ENCODE measurements around the gene PFKFB3.

DNA sequence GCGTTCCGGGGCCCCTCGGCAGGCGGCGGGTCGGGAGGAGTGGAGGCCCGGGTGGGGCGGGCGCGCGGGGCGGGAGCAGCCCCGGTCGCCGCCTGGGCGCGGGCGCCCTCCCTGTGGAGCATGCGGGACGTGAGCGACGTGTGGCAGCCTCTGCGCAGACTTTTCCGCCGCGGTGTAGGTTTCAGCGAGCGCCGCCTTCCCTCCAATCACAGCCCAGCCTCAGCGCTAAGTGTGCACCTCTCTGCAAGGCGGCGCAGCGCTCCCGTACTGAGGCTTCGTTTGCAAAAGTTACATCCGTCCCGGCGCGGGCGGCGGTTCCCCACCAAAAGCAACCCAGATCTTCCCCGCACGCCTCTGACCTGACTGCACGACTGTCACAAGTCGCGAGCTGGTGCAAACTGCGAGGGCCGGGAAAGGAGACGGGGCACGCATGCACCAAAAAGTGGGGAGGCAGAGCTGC is 1.2 kb upstream of the PFKFB3 start:
- TF ChIP-seq, protein P1, sequence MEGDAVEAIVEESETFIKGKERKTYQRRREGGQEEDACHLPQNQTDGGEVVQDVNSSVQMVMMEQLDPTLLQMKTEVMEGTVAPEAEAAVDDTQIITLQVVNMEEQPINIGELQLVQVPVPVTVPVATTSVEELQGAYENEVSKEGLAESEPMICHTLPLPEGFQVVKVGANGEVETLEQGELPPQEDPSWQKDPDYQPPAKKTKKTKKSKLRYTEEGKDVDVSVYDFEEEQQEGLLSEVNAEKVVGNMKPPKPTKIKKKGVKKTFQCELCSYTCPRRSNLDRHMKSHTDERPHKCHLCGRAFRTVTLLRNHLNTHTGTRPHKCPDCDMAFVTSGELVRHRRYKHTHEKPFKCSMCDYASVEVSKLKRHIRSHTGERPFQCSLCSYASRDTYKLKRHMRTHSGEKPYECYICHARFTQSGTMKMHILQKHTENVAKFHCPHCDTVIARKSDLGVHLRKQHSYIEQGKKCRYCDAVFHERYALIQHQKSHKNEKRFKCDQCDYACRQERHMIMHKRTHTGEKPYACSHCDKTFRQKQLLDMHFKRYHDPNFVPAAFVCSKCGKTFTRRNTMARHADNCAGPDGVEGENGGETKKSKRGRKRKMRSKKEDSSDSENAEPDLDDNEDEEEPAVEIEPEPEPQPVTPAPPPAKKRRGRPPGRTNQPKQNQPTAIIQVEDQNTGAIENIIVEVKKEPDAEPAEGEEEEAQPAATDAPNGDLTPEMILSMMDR (IDR thresholded peaks at IDR 0.05; ENCODE audit: insufficient read depth, low read length, poor library complexity, severe bottlenecking): no peak
- no peak for TF ChIP-seq EZH2phosphoT487 (conservative IDR thresholded peaks at IDR 0.05; ENCODE audit: low read length)

All from SU-DHL-6 (cell line).